PC-9 (cell line): ENCODE measurements around the gene TMEM94. TPM values are rescaled to one million over a fixed set of nuclear protein-coding genes. Genes with fewer than 3 reads are reported as not detected.
A peak's percentile ranks its signal among the peaks of the same experiment; 100 is the strongest.

Experiments used
- BruUV-seq: library from RNA; stranded (reverse); fragments of 400-500 nt; replicated peaks from 2 replicates; lab custom pipeline; 2021; lab: Mats Ljungman, UMichigan
- CTCF ChIA-PET: fragments of 300-600 bp; sonication (Branson Sonifier 250); formaldehyde crosslinking; loops from one replicate; lab custom pipeline; 2022; ENCODE audit warnings: antibody characterized with exemption; lab: Charles Lee
- POLR2A ChIA-PET: fragments of 300-600 bp; sonication (Branson Sonifier 250); formaldehyde crosslinking; loops from one replicate; lab custom pipeline; 2022; ENCODE audit warnings: antibody characterized with exemption; ENCODE audit not compliant: unreplicated experiment; lab: Charles Lee
- DNase-seq, 2 experiments: peaks; one replicate each; pipeline versions ENCODE4 v3.0.0 to v3.0.0-alpha.2; 2015 to 2022; ENCODE audit warnings: mixed read lengths in 1 of 2
- H2AFZ ChIP-seq: fragments of 200-600 bp; sonication (generic); 2 replicates; pipeline ENCODE4 v1.8.1; 2017; ENCODE audit warnings: antibody characterized with exemption
- H3F3A ChIP-seq: fragments of 200-600 bp; sonication (generic); 2 replicates; pipeline ENCODE4 v1.8.1; 2017; ENCODE audit warnings: antibody characterized with exemption, mild to moderate bottlenecking, low read depth; ENCODE audit not compliant: insufficient read depth
- H3K27ac ChIP-seq: fragments of 200-600 bp; sonication (generic); 2 replicates; pipeline ENCODE4 v1.6.1; 2016; ENCODE audit warnings: mixed run types
- H3K27me3 ChIP-seq: fragments of 200-600 bp; sonication (generic); 2 replicates; pipeline ENCODE4 v1.6.1; 2016; ENCODE audit warnings: low read depth, mixed run types; ENCODE audit not compliant: insufficient read depth
- H3K36me3 ChIP-seq: fragments of 200-600 bp; sonication (generic); 2 replicates; pipeline ENCODE4 v1.6.1; 2016; ENCODE audit warnings: low read depth, mixed run types
- H3K4me1 ChIP-seq: fragments of 200-600 bp; sonication (generic); replicated peaks from 2 replicates; pipeline ENCODE4 v1.6.1; 2016; ENCODE audit warnings: mixed run types; ENCODE audit not compliant: insufficient read depth
- H3K4me2 ChIP-seq: fragments of 200-600 bp; sonication (generic); 2 replicates; pipeline ENCODE4 v1.6.1; 2017; ENCODE audit warnings: mixed run types
- H3K4me3 ChIP-seq: fragments of 200-600 bp; sonication (generic); 2 replicates; pipeline ENCODE4 v1.6.1; 2016; ENCODE audit warnings: mixed run types
- H3K79me2 ChIP-seq: fragments of 200-600 bp; sonication (generic); 2 replicates; pipeline ENCODE4 v1.6.1; 2017; ENCODE audit warnings: low read depth, mixed run types
- H3K9me2 ChIP-seq: fragments of 200-600 bp; sonication (generic); 2 replicates; pipeline ENCODE4 v1.8.1; 2017; ENCODE audit warnings: mild to moderate bottlenecking; ENCODE audit not compliant: insufficient read depth
- H3K9me3 ChIP-seq: fragments of 200-600 bp; sonication (generic); 2 replicates; pipeline ENCODE4 v1.8.1; 2016; ENCODE audit warnings: low read depth; ENCODE audit not compliant: insufficient read depth
- H4K20me1 ChIP-seq: fragments of 200-600 bp; sonication (generic); 2 replicates; pipeline ENCODE4 v1.8.1; 2017; ENCODE audit not compliant: insufficient read depth
- CTCF ChIP-seq: fragments of 200-600 bp; sonication (generic); conservative IDR thresholded peaks from 2 replicates; pipeline ENCODE4 v1.6.1; 2017; ENCODE audit warnings: mixed run types, antibody characterized with exemption, mild to moderate bottlenecking, moderate library complexity
- EZH2 ChIP-seq: fragments of 200-600 bp; sonication (generic); IDR thresholded peaks from 2 replicates; pipeline ENCODE4 v1.8.0; 2017; ENCODE audit warnings: antibody characterized with exemption, low read depth
- intact Hi-C: fragments of 100-400 bp; cut with micrococcal nuclease; formaldehyde crosslinking; loops from one replicate; pipeline ENCODE4 v1.10.0; 2022; ENCODE audit not compliant: unreplicated experiment
- total RNA-seq: library from RNA; stranded (reverse); gene quantifications from 2 replicates; pipeline ENCODE4 v1.2.3, GENCODE V29; 2021

TMEM94 gene
- total RNA-seq, 1 experiment from 2014 or later = 78.9 TPM

- Histone ChIP-seq H3K9me3 (no peaks in the 10 kb centered on the region), H4K20me1 (peaks cover 23% of the 10 kb centered on the region), H3K4me1 (peaks cover 44% of the 10 kb centered on the region), H3K4me3 (no peak overlapping the region), H3K36me3 (no peaks in the 10 kb centered on the region), H3K27me3 (no peaks in the 10 kb centered on the region), H3K4me2 (0 out of 2 replicates have a peak overlapping the region, but pooled peaks have one; percentile 21), H2AFZ (no peak overlapping the region), H3K79me2 (peaks cover 28% of the 10 kb centered on the region), H3F3A (peaks cover 27% of the 10 kb centered on the region; the same call in 1 of the 2 replicates), H3K27ac (no peak overlapping the region), H3K9me2 (no peaks in the 10 kb centered on the region)
- no peak for TF ChIP-seq EZH2
- no peak for TF ChIP-seq CTCF
- intact Hi-C loops = loop anchor here (10.0 kb wide), 1 partner anchor 248 kb away; the partner anchor contains the start of genes GGA3 and MRPS7
- ChIA-PET CTCF (interaction anchor here (0.6 to 0.7 kb wide), 2 partner anchors 141 to 310 kb away, joined by 3 read pairs; no protein-coding TSS in a partner anchor), POLR2A (interaction anchor here (0.7 to 1.1 kb wide), 2 partner anchors 12 to 83 kb away, joined by 3 to 6 read pairs; partner anchors contain the start of gene LLGL2)
- no peak for DNase-seq
- BruUV-seq = no TSS peak
These were observed 56.6 kb downstream of the TMEM94 start for GRCh38 chr17:75512926-75513640.

- Histone ChIP-seq H3K27me3 (no peaks in the 10 kb centered on the region), H3K79me2 (peaks cover 32% of the 10 kb centered on the region), H3K36me3 (no peaks in the 10 kb centered on the region), H3K9me2 (no peaks in the 10 kb centered on the region), H2AFZ (no peak overlapping the region), H3K4me3 (no peak overlapping the region), H3K9me3 (no peaks in the 10 kb centered on the region), H3K4me2 (peak overlapping the region; percentile 91), H3K27ac (no peak overlapping the region), H3F3A (peaks cover 32% of the 10 kb centered on the region; the same call in 1 of the 2 replicates), H3K4me1 (peaks cover 46% of the 10 kb centered on the region), H4K20me1 (peaks cover 23% of the 10 kb centered on the region)
- POLR2A ChIA-PET = interaction anchor here (1.1 kb wide), 1 partner anchor 12 kb away, joined by 3 read pairs; the partner anchor contains the start of gene LLGL2
- no peak for DNase-seq
- no peak for TF ChIP-seq EZH2
- TF ChIP-seq CTCF = no peak
- intact Hi-C loops = loop anchor here (10.0 kb wide), 1 partner anchor 249 kb away; the partner anchor contains the start of genes GGA3 and MRPS7
- CTCF ChIA-PET = interaction anchor here (0.6 kb wide), 1 partner anchor 89 kb away, joined by 5 read pairs; no protein-coding TSS in a partner anchor
- no TSS peak for BruUV-seq
These were observed 57.2 kb downstream of the TMEM94 start for GRCh38 chr17:75513641-75514000.

- H3K4me2 ChIP-seq = peak overlapping the region; percentile 91
- H3K27me3 ChIP-seq = no peaks in the 10 kb centered on the region
- peaks cover 33% of the 10 kb centered on the region; the same call in 1 of the 2 replicates for H3F3A ChIP-seq
- H3K4me1 ChIP-seq = peaks cover 46% of the 10 kb centered on the region
- ChIA-PET POLR2A (interaction anchor here (0.6 to 1.1 kb wide), 2 partner anchors 11 to 84 kb away, joined by 3 to 5 read pairs; partner anchors contain the start of gene LLGL2), CTCF (interaction anchor here (0.6 to 0.8 kb wide), 5 partner anchors 35 to 119 kb away, joined by 3 to 8 read pairs (median 4); partner anchors contain the start of gene SMIM5)
- BruUV-seq = TSS peak; percentile 27
- no peaks in the 10 kb centered on the region for H3K9me3 ChIP-seq
- TF ChIP-seq EZH2 (no peak), CTCF (no peak)
- peaks cover 23% of the 10 kb centered on the region for H4K20me1 ChIP-seq
- H3K9me2 ChIP-seq = no peaks in the 10 kb centered on the region
- intact Hi-C loops = loop anchor here (1.0 to 10.0 kb wide), 2 partner anchors 88 to 250 kb away; partner anchors contain the start of genes GGA3 and MRPS7
- H3K36me3 ChIP-seq = 0 out of 2 replicates have a peak, but pooled peaks cover 6% of the 10 kb centered on the region
- DNase-seq = peak; percentile 85 to 89
- peak overlapping the region; percentile 96 for H2AFZ ChIP-seq
- H3K27ac ChIP-seq = no peak overlapping the region
- H3K79me2 ChIP-seq = peaks cover 32% of the 10 kb centered on the region
- peak overlapping the region; percentile 89 for H3K4me3 ChIP-seq
These were observed 58.0 kb downstream of the TMEM94 start for GRCh38 chr17:75514299-75514918.
